ENCODE results near the gene RAB11FIP4.

GRCh38 chr17:31431098-31431851 is 39.8 kb downstream of the RAB11FIP4 start:
- no peak for TF ChIP-seq EZH2 (IDR thresholded peaks at IDR 0.05; ENCODE audit: borderline replicate concordance, low read depth, low read length, severe bottlenecking)
- TF ChIP-seq CTCF (IDR thresholded peaks at IDR 0.05; ENCODE audit: extremely low read depth in 1 of 2, insufficient read depth in 1 of 2, low read depth in 1 of 2, low read length in 2 of 2): no peak
- no peak for TF ChIP-seq POLR2A (IDR thresholded peaks at IDR 0.05; ENCODE audit: low read depth, low read length)
- TF ChIP-seq JUN (IDR thresholded peaks at IDR 0.05; ENCODE audit: borderline replicate concordance, insufficient read depth, insufficient read length, low read depth): no peak
